Suprapubic skin (tissue), 4 donors: ENCODE data around the gene CLIP1. TPM values are rescaled to one million over a fixed set of nuclear protein-coding genes. Genes with fewer than 3 reads are reported as not detected.

Experiments
- DNase-seq, 2 donors: peaks; one replicate each; pipeline ENCODE4 v3.0.0-alpha.2; 2019; ENCODE audit warnings: low spot score in 2 of 2
- H3K27ac ChIP-seq: fragments of 200-600 bp; sonication (generic); one replicate; pipeline ENCODE4 v1.5.1; 2019
- H3K27me3 ChIP-seq: fragments of 200-600 bp; sonication (generic); one replicate; pipeline ENCODE4 v1.5.1; 2019
- H3K36me3 ChIP-seq: fragments of 200-600 bp; sonication (generic); one replicate; pipeline ENCODE4 v1.5.1; 2019
- H3K4me1 ChIP-seq: fragments of 200-600 bp; sonication (generic); one replicate; pipeline ENCODE4 v1.5.1; 2019
- H3K4me3 ChIP-seq: fragments of 200-600 bp; sonication (generic); one replicate; pipeline ENCODE4 v1.5.1; 2019; ENCODE audit warnings: mild to moderate bottlenecking
- H3K9me3 ChIP-seq: fragments of 200-600 bp; sonication (generic); one replicate; pipeline ENCODE4 v1.5.1; 2019
- CTCF ChIP-seq, 2 donors: fragments of 200-600 bp in 1 of 2; fragments of 450-650 bp in 1 of 2; sonication (generic) in 1 of 2; IDR thresholded peaks; one replicate each; pipeline ENCODE4 v1.5.1; 2016 to 2019; ENCODE audit warnings: antibody characterized with exemption in 2 of 2, mild to moderate bottlenecking in 1 of 2, moderate library complexity in 1 of 2
- EP300 ChIP-seq: sonication (generic); formaldehyde crosslinking; IDR thresholded peaks from one replicate; pipeline ENCODE4 v1.6.1; 2017; ENCODE audit warnings: antibody characterized with exemption
- POLR2A ChIP-seq, 2 donors: fragments of 450-650 bp; IDR thresholded peaks; one replicate each; pipeline ENCODE4 v1.6.1; 2017; ENCODE audit warnings: antibody characterized with exemption in 2 of 2, mild to moderate bottlenecking in 2 of 2, moderate library complexity in 2 of 2
- POLR2AphosphoS5 ChIP-seq, 3 donors: sonication (generic); formaldehyde crosslinking; IDR thresholded peaks; one replicate each; pipeline ENCODE4 v1.6.1; 2017; ENCODE audit warnings: antibody characterized with exemption in 3 of 3
- WGBS: methylation state at CpG from one replicate; pipeline ENCODE4 v1.1.5; 2018; 5-methylcytosine and 5-hydroxymethylcytosine counted together
- total RNA-seq, 4 donors: library from RNA; depleted of rRNA; stranded (reverse); fragments of >200 nt; gene quantifications; one replicate each; pipeline ENCODE4 v1.1.0, GENCODE V29; 2016

CLIP1 gene
- total RNA-seq, 4 donors from 2014 or later = 107 to 170 (median 149) TPM

- TF ChIP-seq POLR2A (IDR thresholded peaks at IDR 0.05) (no peak), CTCF (IDR thresholded peaks at IDR 0.05) (no peak), POLR2AphosphoS5 (IDR thresholded peaks at IDR 0.05) (no peak), EP300 (no peak)
- peaks cover 79% of the 10 kb centered on the region for H3K36me3 ChIP-seq
These were observed 89.1 kb downstream of the CLIP1 start for GRCh38 chr12:122333142-122334087.

GRCh38 chr12:122327494-122328385, 94.7 kb downstream of the CLIP1 start:
- H3K4me3 ChIP-seq = no peak overlapping the region
- H3K36me3 ChIP-seq = peaks cover 95% of the 10 kb centered on the region
- 80% methylated on average over 18 of the region's 18 CpGs for WGBS
- H3K27ac ChIP-seq = no peak overlapping the region
- H3K4me1 ChIP-seq = no peaks in the 10 kb centered on the region
- TF ChIP-seq EP300 (no peak), CTCF (IDR thresholded peaks at IDR 0.05) (no peak), POLR2A (IDR thresholded peaks at IDR 0.05) (no peak), POLR2AphosphoS5 (IDR thresholded peaks at IDR 0.05) (no peak)
- DNase-seq = no peak
- no peaks in the 10 kb centered on the region for H3K27me3 ChIP-seq
- H3K9me3 ChIP-seq = no peaks in the 10 kb centered on the region

More at GRCh38 chr12:122333142-122334087, 89.1 kb downstream of the CLIP1 start:
- H3K4me1 ChIP-seq = no peaks in the 10 kb centered on the region
- H3K27me3 ChIP-seq = no peaks in the 10 kb centered on the region
- no peak overlapping the region for H3K27ac ChIP-seq
- 83% methylated on average over 14 of the region's 14 CpGs for WGBS
- H3K9me3 ChIP-seq = no peaks in the 10 kb centered on the region
- no peak overlapping the region for H3K4me3 ChIP-seq
- no peak for DNase-seq

GRCh38 chr12:122327014-122327413, 95.5 kb downstream of the CLIP1 start:
- DNase-seq = no peak
- Histone ChIP-seq H3K36me3 (peaks cover 94% of the 10 kb centered on the region), H3K27me3 (no peaks in the 10 kb centered on the region), H3K4me1 (no peaks in the 10 kb centered on the region), H3K4me3 (no peak overlapping the region), H3K27ac (no peak overlapping the region), H3K9me3 (no peaks in the 10 kb centered on the region)
- WGBS = 76% methylated on average over 1 of the region's 1 CpG
- TF ChIP-seq EP300 = no peak
- no peak for TF ChIP-seq POLR2AphosphoS5 (IDR thresholded peaks at IDR 0.05)

DNA sequence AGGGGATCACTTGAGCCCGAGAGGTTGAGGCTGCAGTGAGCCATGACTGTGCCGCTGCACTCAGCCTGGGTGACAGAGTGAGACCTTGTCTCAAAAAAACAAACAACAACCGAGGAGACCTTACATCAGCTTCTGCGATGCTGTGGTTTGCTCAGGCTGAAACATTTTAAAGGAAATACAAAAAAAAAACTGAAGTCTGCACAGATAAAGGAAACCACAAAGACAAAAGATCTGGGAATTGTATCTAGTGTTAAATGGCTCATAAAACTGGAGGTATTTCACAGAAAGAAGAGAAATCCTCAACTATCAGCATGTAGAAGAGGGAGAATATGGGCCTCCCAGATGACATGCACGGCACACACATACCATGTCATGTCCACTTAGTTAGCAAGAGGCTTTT, 95.9 kb downstream of the CLIP1 start:
- H3K27ac ChIP-seq = no peak overlapping the region
- no peaks in the 10 kb centered on the region for H3K9me3 ChIP-seq
- H3K4me3 ChIP-seq = no peak overlapping the region
- WGBS = 90% methylated on average over 5 of the region's 5 CpGs
- TF ChIP-seq CTCF (IDR thresholded peaks at IDR 0.05) (no peak), EP300 (no peak), POLR2AphosphoS5 (IDR thresholded peaks at IDR 0.05) (no peak), POLR2A (IDR thresholded peaks at IDR 0.05) (no peak)
- DNase-seq = no peak
- no peaks in the 10 kb centered on the region for H3K4me1 ChIP-seq
- H3K36me3 ChIP-seq = peaks cover 94% of the 10 kb centered on the region
- H3K27me3 ChIP-seq = no peaks in the 10 kb centered on the region

DNA sequence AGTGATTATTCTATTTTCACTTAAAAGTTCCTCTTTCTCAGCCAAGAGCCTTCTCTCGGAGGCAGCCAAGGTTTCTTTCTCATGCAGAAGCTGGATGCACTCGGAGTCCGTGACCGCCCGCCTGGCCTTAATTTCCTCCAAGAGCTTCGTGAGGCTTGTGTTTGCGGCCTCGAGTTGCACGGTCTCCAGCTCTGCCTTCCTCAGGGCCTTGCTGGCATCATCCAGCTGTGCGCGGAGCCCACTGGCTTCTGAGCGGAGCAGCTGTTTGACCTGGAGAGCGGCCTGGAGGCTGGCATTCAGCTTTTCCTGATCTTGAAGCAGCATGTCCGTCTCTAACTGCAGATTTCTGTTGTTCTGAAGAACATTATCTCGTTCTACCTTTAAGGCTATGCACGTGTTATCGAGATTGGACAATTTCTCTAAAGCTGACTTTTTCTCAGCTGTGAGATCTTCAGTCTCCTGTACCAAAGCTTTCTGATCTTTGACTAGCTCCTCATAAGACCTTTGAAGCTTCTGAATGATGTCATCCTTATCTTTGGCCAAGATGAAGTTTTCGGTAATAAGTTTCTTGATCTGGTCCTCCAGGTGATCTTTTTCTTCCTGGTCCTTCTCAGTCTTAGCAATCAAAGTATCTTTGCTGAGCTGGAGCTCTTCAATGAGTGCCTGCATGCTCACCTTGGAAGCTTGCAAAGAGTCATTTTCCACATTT, 99.0 kb downstream of the CLIP1 start:
- Histone ChIP-seq H3K27me3 (no peaks in the 10 kb centered on the region), H3K36me3 (peaks cover 88% of the 10 kb centered on the region), H3K4me1 (peaks cover under 1% of the 10 kb centered on the region), H3K27ac (no peak overlapping the region), H3K9me3 (no peaks in the 10 kb centered on the region), H3K4me3 (no peak overlapping the region)
- TF ChIP-seq CTCF (IDR thresholded peaks at IDR 0.05) = no peak
- no peak for DNase-seq
- 90% methylated on average over 18 of the region's 18 CpGs for WGBS
